Measurements from ENCODE around the gene CCDC136.

- TF ChIP-seq POLR2A (IDR thresholded peaks at IDR 0.05) (no peak), CTCF (IDR thresholded peaks at IDR 0.05) (no peak)
Observed at GRCh38 chr7:128846781-128847444, 55.1 kb downstream of the CCDC136 start.

Data from testis (tissue), 2 donors.